Mucosa of rectum (tissue), 2 donors: ENCODE results near the gene STRADB.
"Not testable (repeated sequence)": the region's sequence is repeated elsewhere in the genome, so short reads cannot be mapped to it uniquely, and the experiment has no call there.

ENCODE experiments used
- H3K27ac ChIP-seq, 2 donors: one replicate each; pipeline ENCODE4 v1.7.0; 2013; ENCODE audit warnings: inconsistent platforms in 2 of 2, low read depth in 2 of 2, low read length in 2 of 2
- H3K27me3 ChIP-seq, 2 donors: one replicate each; pipeline ENCODE4 v1.7.0; 2013; ENCODE audit warnings: low read length in 2 of 2; ENCODE audit not compliant: control insufficient read depth in 2 of 2, insufficient read depth in 2 of 2
- H3K36me3 ChIP-seq, 2 donors: one replicate each; pipeline ENCODE4 v1.7.0; 2013; ENCODE audit warnings: low read length in 2 of 2; ENCODE audit not compliant: control insufficient read depth in 2 of 2, insufficient read depth in 2 of 2
- H3K4me1 ChIP-seq, 2 donors: one replicate each; pipeline ENCODE4 v1.7.0; 2013; ENCODE audit warnings: low read length in 2 of 2, mild to moderate bottlenecking in 1 of 2; ENCODE audit not compliant: control insufficient read depth in 2 of 2, insufficient read depth in 2 of 2
- H3K4me3 ChIP-seq, 2 donors: one replicate each; pipeline ENCODE4 v1.7.0; 2013; ENCODE audit warnings: low read length in 2 of 2
- H3K9ac ChIP-seq, 2 donors: one replicate each; pipeline ENCODE4 v1.7.0; 2013; ENCODE audit warnings: low read length in 2 of 2, low read depth in 1 of 2, mild to moderate bottlenecking in 1 of 2
- H3K9me3 ChIP-seq, 2 donors: one replicate each; pipeline ENCODE4 v1.7.0; 2013; ENCODE audit warnings: low read length in 2 of 2; ENCODE audit not compliant: control insufficient read depth in 2 of 2
- donor health status: healthy.
- donor health status: Normal muscosa, but diverticular disease.

STRADB gene

GRCh38 chr2:201413143-201413542, 38.4 kb upstream of the STRADB start:
- Histone ChIP-seq H3K9me3 (no peaks in the 10 kb centered on the region), H3K4me3 (no peak overlapping the region), H3K27ac (no peak overlapping the region), H3K4me1 (peaks cover 0 to 4% of the 10 kb centered on the region in 2 donors), H3K9ac (no peak overlapping the region), H3K27me3 (no peaks in the 10 kb centered on the region), H3K36me3 (no peaks in the 10 kb centered on the region)

- no peaks in the 10 kb centered on the region for H3K9me3 ChIP-seq
- H3K4me1 ChIP-seq: peaks cover 0 to 4% of the 10 kb centered on the region in 2 donors
- no peak overlapping the region for H3K9ac ChIP-seq
- H3K36me3 ChIP-seq: no peaks in the 10 kb centered on the region
- no peak overlapping the region for H3K27ac ChIP-seq
- no peaks in the 10 kb centered on the region for H3K27me3 ChIP-seq
- no peak overlapping the region for H3K4me3 ChIP-seq
Measured at GRCh38 chr2:201413552-201413951, 38.0 kb upstream of the STRADB start.

GRCh38 chr2:201414099-201415023, 37.2 kb upstream of the STRADB start:
- H3K27me3 ChIP-seq: no peaks in the 10 kb centered on the region
- H3K27ac ChIP-seq: no peak overlapping the region
- no peak overlapping the region for H3K9ac ChIP-seq
- peaks cover 0 to 2% of the 10 kb centered on the region in 2 donors for H3K36me3 ChIP-seq
- H3K9me3 ChIP-seq: no peaks in the 10 kb centered on the region
- H3K4me1 ChIP-seq: peaks cover 0 to 7% of the 10 kb centered on the region in 2 donors
- no peak overlapping the region for H3K4me3 ChIP-seq

- peaks cover 0 to 9% of the 10 kb centered on the region in 2 donors for H3K4me1 ChIP-seq
- H3K9me3 ChIP-seq: no peaks in the 10 kb centered on the region
- H3K27ac ChIP-seq: no peak overlapping the region
Measured at GRCh38 chr2:201415149-201415548, 36.4 kb upstream of the STRADB start.

GRCh38 chr2:201419057-201419635, 32.4 kb upstream of the STRADB start:
- H3K4me1 ChIP-seq: peaks cover 0 to 10% of the 10 kb centered on the region in 2 donors
- no peaks in the 10 kb centered on the region for H3K9me3 ChIP-seq
- H3K27me3 ChIP-seq: no peaks in the 10 kb centered on the region
- no peak overlapping the region for H3K4me3 ChIP-seq
- H3K36me3 ChIP-seq: peaks cover 0 to 7% of the 10 kb centered on the region in 2 donors
- no peak overlapping the region for H3K27ac ChIP-seq
- peak overlapping the region in 1 of 2 donors; percentile 12 for H3K9ac ChIP-seq

More at GRCh38 chr2:201415149-201415548, 36.4 kb upstream of the STRADB start:
- Histone ChIP-seq H3K4me3 (no peak overlapping the region), H3K27me3 (no peaks in the 10 kb centered on the region), H3K36me3 (peaks cover 0 to 7% of the 10 kb centered on the region in 2 donors), H3K9ac (no peak overlapping the region)

GRCh38 chr2:201419986-201420385, 31.6 kb upstream of the STRADB start:
- Histone ChIP-seq H3K9ac (no peak overlapping the region), H3K27me3 (no peaks in the 10 kb centered on the region), H3K9me3 (no peaks in the 10 kb centered on the region), H3K4me3 (no peak overlapping the region), H3K27ac (no peak overlapping the region), H3K36me3 (peaks cover 0 to 7% of the 10 kb centered on the region in 2 donors), H3K4me1 (peaks cover 0 to 9% of the 10 kb centered on the region in 2 donors)

GRCh38 chr2:201420442-201421113, 31.0 kb upstream of the STRADB start:
- Histone ChIP-seq H3K9ac (no peak overlapping the region), H3K36me3 (peaks cover 0 to 7% of the 10 kb centered on the region in 2 donors), H3K4me3 (no peak overlapping the region), H3K9me3 (no peaks in the 10 kb centered on the region), H3K27ac (no peak overlapping the region), H3K27me3 (no peaks in the 10 kb centered on the region), H3K4me1 (peaks cover 0 to 9% of the 10 kb centered on the region in 2 donors)

GRCh38 chr2:201425952-201426351, 25.6 kb upstream of the STRADB start:
- Histone ChIP-seq H3K4me3 (no peak overlapping the region), H3K4me1 (peaks cover 0 to 4% of the 10 kb centered on the region in 2 donors), H3K9me3 (no peaks in the 10 kb centered on the region), H3K36me3 (no peaks in the 10 kb centered on the region), H3K27ac (no peak overlapping the region), H3K27me3 (no peaks in the 10 kb centered on the region), H3K9ac (no peak overlapping the region)

- not testable (repeated sequence) for H3K36me3 ChIP-seq, H3K27ac ChIP-seq, H3K9ac ChIP-seq, H3K9me3 ChIP-seq, H3K27me3 ChIP-seq, H3K4me3 ChIP-seq
- peaks cover 0 to 13% of the 10 kb centered on the region in 2 donors for H3K4me1 ChIP-seq
Measured at GRCh38 chr2:201428366-201428765, 23.2 kb upstream of the STRADB start.

GRCh38 chr2:201429835-201430234, 21.7 kb upstream of the STRADB start:
- H3K4me3 ChIP-seq, H3K27ac ChIP-seq, H3K9ac ChIP-seq, H3K9me3 ChIP-seq, H3K27me3 ChIP-seq, H3K36me3 ChIP-seq: not testable (repeated sequence)
- H3K4me1 ChIP-seq: peaks cover 0 to 15% of the 10 kb centered on the region in 2 donors
